ENCODE results near the gene DUS2.

GRCh38 chr16:68021490-68021889, 1.6 kb upstream of the DUS2 start:
- TF ChIP-seq POLR2A (IDR thresholded peaks at IDR 0.05), result no peak
- no peak for TF ChIP-seq CTCF (IDR thresholded peaks at IDR 0.05)

Data from gastroesophageal sphincter (tissue), 3 donors.